Calu3 (cell line): ENCODE data around the gene IL1RL2. TPM values are rescaled to one million over a fixed set of nuclear protein-coding genes. Genes with fewer than 3 reads are reported as not detected.

ENCODE experiments used
- BruUV-seq: library from RNA; stranded (reverse); fragments of 400-500 nt; replicated peaks from 2 replicates; lab custom pipeline; 2021; lab: Mats Ljungman, UMichigan
- CTCF ChIA-PET: fragments of 300-600 bp; sonication (Branson Sonifier 250); formaldehyde crosslinking; loops from one replicate; lab custom pipeline; 2022; ENCODE audit warnings: antibody characterized with exemption; lab: Charles Lee
- DNase-seq: peaks from one replicate; pipeline ENCODE4 v3.0.0; 2022
- H3K27ac Mint-ChIP-seq: one replicate; pipeline ENCODE4 v1.8.0; 2022; ENCODE audit warnings: mixed read lengths; ENCODE audit not compliant: unreplicated experiment
- H3K27me3 Mint-ChIP-seq: one replicate; pipeline ENCODE4 v1.8.0; 2022; ENCODE audit warnings: mixed read lengths; ENCODE audit not compliant: unreplicated experiment
- H3K36me3 Mint-ChIP-seq: one replicate; pipeline ENCODE4 v1.8.0; 2022; ENCODE audit warnings: mild to moderate bottlenecking, moderate library complexity, mixed read lengths; ENCODE audit not compliant: insufficient read depth, unreplicated experiment
- H3K4me1 Mint-ChIP-seq: one replicate; pipeline ENCODE4 v1.8.0; 2022; ENCODE audit warnings: mild to moderate bottlenecking, low read depth, mixed read lengths; ENCODE audit not compliant: unreplicated experiment
- H3K4me3 Mint-ChIP-seq: one replicate; pipeline ENCODE4 v1.8.0; 2022; ENCODE audit warnings: mild to moderate bottlenecking, low read depth, moderate library complexity, mixed read lengths; ENCODE audit not compliant: unreplicated experiment
- H3K9me3 Mint-ChIP-seq: one replicate; pipeline ENCODE4 v1.8.0; 2022; ENCODE audit warnings: low read depth, mixed read lengths; ENCODE audit not compliant: unreplicated experiment
- intact Hi-C: fragments of 100-400 bp; cut with micrococcal nuclease; formaldehyde crosslinking; loops from one replicate; pipeline ENCODE4 v1.10.0; 2022; ENCODE audit not compliant: unreplicated experiment
- total RNA-seq: library from RNA; stranded (reverse); gene quantifications from 2 replicates; pipeline ENCODE4 v1.2.3, GENCODE V29; 2022
- TF ChIP-seq, protein P1 (sequence below): fragments of 200-600 bp; IDR thresholded peaks from one replicate; pipeline ENCODE4 v1.8.0; 2022; ENCODE audit warnings: antibody characterized with exemption; ENCODE audit not compliant: unreplicated experiment

Gene IL1RL2
- total RNA-seq, 1 experiment from 2014 or later: 0.68 TPM

DNA sequence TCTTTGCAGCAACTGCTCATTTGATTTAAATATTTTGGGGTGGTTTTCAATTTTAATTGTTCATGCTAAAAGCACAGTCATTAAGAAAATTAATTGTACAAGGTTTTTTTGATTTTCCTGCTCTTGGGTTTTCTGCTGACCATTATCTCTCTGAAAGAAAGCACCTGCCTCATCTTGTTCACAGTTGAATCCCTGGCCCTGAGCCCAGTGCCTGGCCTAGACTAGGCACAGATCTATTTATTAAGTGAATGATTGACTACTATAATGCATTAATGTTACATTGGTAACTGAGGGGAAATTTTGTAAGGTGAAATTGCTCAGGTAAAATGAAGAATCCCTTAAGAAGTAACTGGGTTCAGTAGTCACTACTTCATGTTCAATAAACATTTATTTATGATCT lies 22.0 kb downstream of the IL1RL2 start:
- Mint-ChIP-seq H3K4me3 (no peak overlapping the region), H3K36me3 (no peaks in the 10 kb centered on the region), H3K27me3 (no peaks in the 10 kb centered on the region), H3K4me1 (no peaks in the 10 kb centered on the region), H3K27ac (no peak overlapping the region), H3K9me3 (peaks cover 6% of the 10 kb centered on the region)
- CTCF ChIA-PET: no interaction called here
- no TSS peak for BruUV-seq
- DNase-seq: no peak
- TF ChIP-seq, protein P1, sequence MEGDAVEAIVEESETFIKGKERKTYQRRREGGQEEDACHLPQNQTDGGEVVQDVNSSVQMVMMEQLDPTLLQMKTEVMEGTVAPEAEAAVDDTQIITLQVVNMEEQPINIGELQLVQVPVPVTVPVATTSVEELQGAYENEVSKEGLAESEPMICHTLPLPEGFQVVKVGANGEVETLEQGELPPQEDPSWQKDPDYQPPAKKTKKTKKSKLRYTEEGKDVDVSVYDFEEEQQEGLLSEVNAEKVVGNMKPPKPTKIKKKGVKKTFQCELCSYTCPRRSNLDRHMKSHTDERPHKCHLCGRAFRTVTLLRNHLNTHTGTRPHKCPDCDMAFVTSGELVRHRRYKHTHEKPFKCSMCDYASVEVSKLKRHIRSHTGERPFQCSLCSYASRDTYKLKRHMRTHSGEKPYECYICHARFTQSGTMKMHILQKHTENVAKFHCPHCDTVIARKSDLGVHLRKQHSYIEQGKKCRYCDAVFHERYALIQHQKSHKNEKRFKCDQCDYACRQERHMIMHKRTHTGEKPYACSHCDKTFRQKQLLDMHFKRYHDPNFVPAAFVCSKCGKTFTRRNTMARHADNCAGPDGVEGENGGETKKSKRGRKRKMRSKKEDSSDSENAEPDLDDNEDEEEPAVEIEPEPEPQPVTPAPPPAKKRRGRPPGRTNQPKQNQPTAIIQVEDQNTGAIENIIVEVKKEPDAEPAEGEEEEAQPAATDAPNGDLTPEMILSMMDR: no peak
- intact Hi-C loops: no loop called here

DNA sequence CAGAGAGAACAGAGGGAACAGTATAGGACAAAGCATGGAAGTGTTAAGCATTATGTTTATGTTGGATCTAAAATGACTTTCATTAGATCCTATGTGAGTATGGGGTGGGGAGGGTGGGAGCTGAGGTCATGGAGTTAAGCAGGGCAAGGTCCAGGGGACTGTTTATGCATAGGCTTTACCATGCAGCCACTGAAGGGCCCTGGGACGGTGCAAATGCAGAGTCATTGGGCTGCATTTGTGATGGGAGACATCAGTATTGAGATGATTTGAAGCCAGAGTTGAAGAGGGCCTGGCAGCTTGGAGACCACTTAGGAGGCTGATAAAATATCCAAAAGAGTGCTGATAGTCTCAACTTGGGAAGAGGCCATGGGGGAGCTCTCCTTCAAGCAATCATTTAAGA lies 22.7 kb downstream of the IL1RL2 start:
- H3K36me3 Mint-ChIP-seq: no peaks in the 10 kb centered on the region
- CTCF ChIA-PET: no interaction called here
- no peak for DNase-seq
- no peaks in the 10 kb centered on the region for H3K27me3 Mint-ChIP-seq
- TF ChIP-seq, protein P1: no peak
- no peak overlapping the region for H3K4me3 Mint-ChIP-seq
- intact Hi-C loops: no loop called here
- peaks cover 6% of the 10 kb centered on the region for H3K9me3 Mint-ChIP-seq
- H3K27ac Mint-ChIP-seq: no peak overlapping the region
- BruUV-seq: no TSS peak
- no peaks in the 10 kb centered on the region for H3K4me1 Mint-ChIP-seq

DNA sequence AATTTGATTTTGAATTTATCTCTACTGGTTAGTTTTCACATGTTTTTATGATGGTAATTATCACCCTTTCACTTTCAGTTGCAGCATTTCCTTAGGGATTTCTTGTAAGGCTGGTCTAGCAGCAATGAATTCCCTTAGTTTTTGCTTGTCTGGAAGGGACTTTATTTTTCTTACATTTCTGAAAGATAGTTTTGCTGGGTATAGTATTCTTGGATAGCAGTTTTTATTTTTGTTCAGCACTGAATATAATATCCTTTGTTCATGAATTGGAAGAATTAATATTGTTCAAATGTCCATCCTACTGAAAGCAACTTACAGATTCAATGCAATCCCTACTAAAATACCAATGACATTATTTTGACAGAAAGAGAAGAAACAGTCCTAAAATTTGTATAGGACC lies 30.2 kb downstream of the IL1RL2 start:
- H3K9me3 Mint-ChIP-seq: peaks cover 10% of the 10 kb centered on the region
- TF ChIP-seq, protein P1: no peak
- no peak for DNase-seq
- H3K4me1 Mint-ChIP-seq: no peaks in the 10 kb centered on the region
- no TSS peak for BruUV-seq
- H3K36me3 Mint-ChIP-seq: no peaks in the 10 kb centered on the region
- H3K27me3 Mint-ChIP-seq: no peaks in the 10 kb centered on the region
- CTCF ChIA-PET: no interaction called here
- no peak overlapping the region for H3K4me3 Mint-ChIP-seq
- intact Hi-C loops: no loop called here
- H3K27ac Mint-ChIP-seq: no peak overlapping the region

DNA sequence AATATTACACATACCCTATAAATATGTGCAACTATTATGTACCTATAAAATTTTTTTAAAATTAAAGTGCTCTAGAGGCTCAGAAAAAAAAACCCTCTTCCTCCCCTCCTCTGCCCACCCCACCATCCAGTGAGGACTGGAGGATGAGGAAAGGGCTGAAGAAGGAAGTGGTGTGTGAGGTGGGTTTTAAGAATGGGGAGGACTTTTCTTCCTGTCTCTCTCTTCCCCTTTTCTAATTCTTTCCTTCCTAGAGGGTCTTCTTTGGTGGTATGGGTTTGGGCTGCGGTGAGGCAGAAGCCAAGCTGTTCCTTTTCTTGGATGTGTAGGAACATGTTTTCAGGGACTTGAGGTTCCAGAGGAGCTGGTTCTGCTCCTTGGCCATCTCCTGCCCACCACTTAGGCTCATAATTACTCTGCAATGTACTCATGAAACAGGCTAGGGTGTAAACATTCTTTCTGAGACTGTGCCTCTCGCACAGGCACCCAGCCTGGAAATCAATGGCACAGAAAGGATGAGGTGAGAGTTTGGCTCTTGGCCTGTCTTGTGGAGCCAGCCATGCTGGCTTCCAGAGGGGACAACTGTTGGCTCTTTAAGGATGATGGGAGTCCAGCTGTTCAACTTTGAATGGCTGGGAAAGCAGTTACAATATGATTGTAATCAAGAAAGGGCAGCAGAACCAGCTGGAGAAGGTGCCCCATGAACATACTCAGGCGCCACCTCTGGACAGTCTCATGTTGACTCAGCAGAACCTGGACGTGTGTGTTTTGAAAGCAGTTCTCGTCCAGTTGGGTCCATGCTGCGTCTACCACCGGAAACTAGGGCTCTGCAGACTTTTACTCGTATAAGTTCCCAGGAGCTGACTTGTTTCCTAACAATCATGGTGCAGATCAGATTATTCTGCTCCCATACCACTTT lies 38.3 kb downstream of the IL1RL2 start:
- intact Hi-C loops: no loop called here
- no peak for DNase-seq
- Mint-ChIP-seq H3K9me3 (no peaks in the 10 kb centered on the region), H3K27me3 (no peaks in the 10 kb centered on the region), H3K4me3 (no peak overlapping the region), H3K27ac (no peak overlapping the region), H3K4me1 (peaks cover 31% of the 10 kb centered on the region), H3K36me3 (peaks cover 9% of the 10 kb centered on the region)
- no TSS peak for BruUV-seq
- TF ChIP-seq, protein P1: no peak
- CTCF ChIA-PET: no interaction called here
